ENCODE measurements around the gene GUCD1.

Gene GUCD1

GRCh38 chr22:24583221-24584165 lies 28.6 kb upstream of the GUCD1 start:
- Mint-ChIP-seq H3K9me3 (no peaks in the 10 kb centered on the region), H3K36me3 (no peaks in the 10 kb centered on the region), H3K27ac (no peak overlapping the region), H3K4me1 (no peaks in the 10 kb centered on the region), H3K4me3 (no peak overlapping the region)
- ATAC-seq = no peak
- no peak for DNase-seq (ENCODE audit: low spot score in 2 of 2)

GRCh38 chr22:24582056-24582814 lies 27.3 kb upstream of the GUCD1 start:
- no peak for DNase-seq (ENCODE audit: low spot score in 2 of 2)
- Mint-ChIP-seq H3K4me3 (no peak overlapping the region), H3K9me3 (no peaks in the 10 kb centered on the region), H3K4me1 (no peaks in the 10 kb centered on the region), H3K27ac (no peak overlapping the region), H3K36me3 (peaks cover 11% of the 10 kb centered on the region)
- ATAC-seq = no peak

- no peaks in the 10 kb centered on the region for H3K4me1 Mint-ChIP-seq
- H3K27ac Mint-ChIP-seq = no peak overlapping the region
- no peak overlapping the region for H3K4me3 Mint-ChIP-seq
- H3K36me3 Mint-ChIP-seq = peaks cover 30% of the 10 kb centered on the region
- no peak for ATAC-seq
- DNase-seq (ENCODE audit: low spot score in 2 of 2) = no peak
- H3K9me3 Mint-ChIP-seq = no peaks in the 10 kb centered on the region
Measured at GRCh38 chr22:24580276-24580675, 25.3 kb upstream of the GUCD1 start.

- Mint-ChIP-seq H3K9me3 (no peaks in the 10 kb centered on the region), H3K4me1 (no peaks in the 10 kb centered on the region), H3K36me3 (peaks cover 41% of the 10 kb centered on the region), H3K27ac (no peak overlapping the region), H3K4me3 (no peak overlapping the region)
- no peak for ATAC-seq
- DNase-seq (ENCODE audit: low spot score in 2 of 2) = no peak
Measured at GRCh38 chr22:24579258-24579601, 24.3 kb upstream of the GUCD1 start.

GRCh38 chr22:24578355-24579257 lies 23.7 kb upstream of the GUCD1 start:
- no peak for DNase-seq (ENCODE audit: low spot score in 2 of 2)
- no peaks in the 10 kb centered on the region for H3K4me1 Mint-ChIP-seq
- no peak overlapping the region for H3K4me3 Mint-ChIP-seq
- no peaks in the 10 kb centered on the region for H3K9me3 Mint-ChIP-seq
- H3K27ac Mint-ChIP-seq = peak overlapping the region; percentile 85
- H3K36me3 Mint-ChIP-seq = peaks cover 46% of the 10 kb centered on the region
- no peak for ATAC-seq

GRCh38 chr22:24576778-24577177 lies 21.8 kb upstream of the GUCD1 start:
- Mint-ChIP-seq H3K4me3 (no peak overlapping the region), H3K27ac (peak overlapping the region; percentile 85), H3K4me1 (no peaks in the 10 kb centered on the region), H3K36me3 (peaks cover 64% of the 10 kb centered on the region), H3K9me3 (no peaks in the 10 kb centered on the region)
- ATAC-seq (no peak), DNase-seq (ENCODE audit: low spot score in 2 of 2) (no peak)

- H3K9me3 Mint-ChIP-seq = no peaks in the 10 kb centered on the region
- H3K4me1 Mint-ChIP-seq = peaks cover 11% of the 10 kb centered on the region
- no peak overlapping the region for H3K27ac Mint-ChIP-seq
- no peak overlapping the region for H3K4me3 Mint-ChIP-seq
- DNase-seq (ENCODE audit: low spot score in 2 of 2) (no peak), ATAC-seq (no peak)
- H3K36me3 Mint-ChIP-seq = peaks cover 98% of the 10 kb centered on the region
Measured at GRCh38 chr22:24571266-24571665, 16.3 kb upstream of the GUCD1 start.

- no peak overlapping the region for H3K27ac Mint-ChIP-seq
- no peak for ATAC-seq
- DNase-seq (ENCODE audit: low spot score in 2 of 2) = no peak
- H3K4me3 Mint-ChIP-seq = no peak overlapping the region
- no peaks in the 10 kb centered on the region for H3K9me3 Mint-ChIP-seq
- peaks cover 29% of the 10 kb centered on the region for H3K4me1 Mint-ChIP-seq
- H3K36me3 Mint-ChIP-seq = peaks cover 99% of the 10 kb centered on the region
Measured at GRCh38 chr22:24567668-24568067, 12.7 kb upstream of the GUCD1 start.

- no peak for ATAC-seq
- peaks cover 32% of the 10 kb centered on the region for H3K4me1 Mint-ChIP-seq
- H3K9me3 Mint-ChIP-seq = no peaks in the 10 kb centered on the region
- no peak for DNase-seq (ENCODE audit: low spot score in 2 of 2)
- H3K27ac Mint-ChIP-seq = peak overlapping the region; percentile 19
- no peak overlapping the region for H3K4me3 Mint-ChIP-seq
- H3K36me3 Mint-ChIP-seq = peaks cover 99% of the 10 kb centered on the region
Measured at GRCh38 chr22:24566899-24567511, 12.1 kb upstream of the GUCD1 start.

- Mint-ChIP-seq H3K4me3 (no peak overlapping the region), H3K4me1 (peaks cover 41% of the 10 kb centered on the region), H3K9me3 (no peaks in the 10 kb centered on the region), H3K36me3 (peaks cover 99% of the 10 kb centered on the region), H3K27ac (peak overlapping the region; percentile 0)
- ATAC-seq = no peak
- DNase-seq (ENCODE audit: low spot score in 2 of 2) = no peak
Measured at GRCh38 chr22:24565077-24565476, 10.1 kb upstream of the GUCD1 start.

- DNase-seq (ENCODE audit: low spot score in 2 of 2) (no peak), ATAC-seq (no peak)
- Mint-ChIP-seq H3K36me3 (peaks cover 99% of the 10 kb centered on the region), H3K4me3 (no peak overlapping the region), H3K27ac (peak overlapping the region; percentile 78), H3K4me1 (peaks cover 42% of the 10 kb centered on the region), H3K9me3 (no peaks in the 10 kb centered on the region)
Measured at GRCh38 chr22:24564376-24565058, 9.6 kb upstream of the GUCD1 start.

GRCh38 chr22:24563246-24563645 lies 8.3 kb upstream of the GUCD1 start:
- DNase-seq (ENCODE audit: low spot score in 2 of 2) = no peak
- Mint-ChIP-seq H3K4me3 (no peak overlapping the region), H3K27ac (peak overlapping the region; percentile 78), H3K4me1 (peaks cover 55% of the 10 kb centered on the region), H3K36me3 (peaks cover 99% of the 10 kb centered on the region), H3K9me3 (no peaks in the 10 kb centered on the region)
- ATAC-seq = no peak

GRCh38 chr22:24559471-24559870 lies 4.5 kb upstream of the GUCD1 start:
- H3K36me3 Mint-ChIP-seq = peaks cover 93% of the 10 kb centered on the region
- no peak overlapping the region for H3K4me3 Mint-ChIP-seq
- ATAC-seq = no peak

More at GRCh38 chr22:24559471-24559870, 4.5 kb upstream of the GUCD1 start:
- no peak for DNase-seq (ENCODE audit: low spot score in 2 of 2)
- peaks cover 61% of the 10 kb centered on the region for H3K4me1 Mint-ChIP-seq
- no peaks in the 10 kb centered on the region for H3K9me3 Mint-ChIP-seq
- peak overlapping the region; percentile 7 for H3K27ac Mint-ChIP-seq

Data from stimulated activated effector memory CD8-positive, alpha-beta T cell treated with anti-CD3 and anti-CD28 coated beads, Interleukin-12 subunit alpha, Interleukin-12 subunit beta, amount 100 ng/mL, for 72 hours (primary cell).